CD4-positive, alpha-beta T cell treated with Interleukin-4 for 4 hours (primary cell): ENCODE measurements around the gene BZW2.
A peak's percentile ranks its signal among the peaks of the same experiment; 100 is the strongest.
"Not testable (repeated sequence)": the region's sequence is repeated elsewhere in the genome, so short reads cannot be mapped to it uniquely, and the experiment has no call there.

Experiments
- DNase-seq: peaks from one replicate; pipeline ENCODE4 v3.0.0-alpha.2; 2020

Gene BZW2

DNA sequence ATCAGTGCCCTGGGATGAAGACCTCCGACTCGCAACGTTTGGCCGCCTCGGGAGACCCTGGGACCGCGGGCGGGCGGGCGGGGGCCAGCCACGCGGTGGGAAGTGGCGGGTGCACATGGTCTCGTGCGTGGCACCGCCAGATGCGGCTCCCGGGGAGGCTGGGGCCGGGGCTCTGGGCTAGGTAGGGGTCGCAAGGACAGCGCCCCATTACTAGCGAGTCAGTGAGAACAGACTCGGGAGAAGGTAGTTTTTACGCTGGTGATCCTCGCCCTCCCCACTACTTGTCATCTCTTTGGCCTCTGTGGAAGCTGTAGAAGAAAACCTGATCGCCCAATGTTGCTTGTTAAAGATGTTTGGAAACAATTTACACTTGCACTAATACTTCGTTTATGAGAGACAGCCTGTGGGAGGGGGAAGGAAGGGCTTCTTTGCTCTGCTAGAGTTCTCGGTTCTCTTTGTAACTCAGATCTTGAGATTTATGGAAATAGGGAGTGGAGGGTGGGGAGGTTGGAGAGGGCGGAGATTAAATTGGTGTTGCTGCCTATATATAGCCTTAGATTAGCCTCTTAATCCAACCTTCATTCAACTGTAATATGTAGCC, 591 bp downstream of the BZW2 start:
- no peak for DNase-seq

GRCh38 chr7:16647435-16647960, 1.5 kb downstream of the BZW2 start:
- DNase-seq, result no peak

GRCh38 chr7:16648551-16648950, 2.6 kb downstream of the BZW2 start:
- DNase-seq, result no peak

DNA sequence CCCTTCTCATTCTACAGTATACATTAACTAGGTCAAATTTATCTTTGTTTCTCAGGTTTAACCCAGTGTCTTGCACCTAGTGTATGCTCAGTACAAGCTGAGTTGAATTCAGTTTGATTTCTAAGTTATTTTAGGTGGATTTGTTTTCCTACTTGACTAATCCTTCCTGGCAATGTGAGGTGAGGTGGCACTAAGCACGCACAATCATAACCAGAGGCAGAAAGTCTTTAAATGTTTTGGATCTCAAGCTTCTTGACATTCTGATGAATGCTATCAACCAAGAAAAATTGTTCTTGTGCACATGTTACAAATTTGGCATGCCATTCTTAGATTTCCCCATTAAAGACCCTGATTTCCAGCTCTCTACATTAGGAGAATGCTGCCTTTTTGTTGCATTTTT, 3.2 kb downstream of the BZW2 start:
- DNase-seq, result no peak

DNA sequence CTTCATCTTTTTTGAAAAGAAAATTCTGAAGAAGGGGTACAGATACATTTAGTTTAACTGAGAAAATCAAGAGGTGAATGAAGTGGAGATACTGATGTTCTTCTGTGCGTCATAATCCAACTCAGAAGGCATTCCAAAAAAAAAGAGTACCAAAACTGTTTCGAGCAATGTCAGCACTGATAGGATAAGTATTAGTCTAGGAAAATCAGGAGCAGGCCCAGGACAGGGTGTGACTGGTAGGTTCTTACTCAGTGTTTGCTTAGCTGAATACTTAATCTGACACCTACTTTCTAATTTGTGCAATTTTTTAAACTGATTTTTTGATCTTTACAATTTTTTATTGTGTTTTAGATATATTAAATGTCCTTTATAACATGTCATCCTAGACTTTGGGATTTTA, 4.3 kb downstream of the BZW2 start:
- no peak for DNase-seq

DNA sequence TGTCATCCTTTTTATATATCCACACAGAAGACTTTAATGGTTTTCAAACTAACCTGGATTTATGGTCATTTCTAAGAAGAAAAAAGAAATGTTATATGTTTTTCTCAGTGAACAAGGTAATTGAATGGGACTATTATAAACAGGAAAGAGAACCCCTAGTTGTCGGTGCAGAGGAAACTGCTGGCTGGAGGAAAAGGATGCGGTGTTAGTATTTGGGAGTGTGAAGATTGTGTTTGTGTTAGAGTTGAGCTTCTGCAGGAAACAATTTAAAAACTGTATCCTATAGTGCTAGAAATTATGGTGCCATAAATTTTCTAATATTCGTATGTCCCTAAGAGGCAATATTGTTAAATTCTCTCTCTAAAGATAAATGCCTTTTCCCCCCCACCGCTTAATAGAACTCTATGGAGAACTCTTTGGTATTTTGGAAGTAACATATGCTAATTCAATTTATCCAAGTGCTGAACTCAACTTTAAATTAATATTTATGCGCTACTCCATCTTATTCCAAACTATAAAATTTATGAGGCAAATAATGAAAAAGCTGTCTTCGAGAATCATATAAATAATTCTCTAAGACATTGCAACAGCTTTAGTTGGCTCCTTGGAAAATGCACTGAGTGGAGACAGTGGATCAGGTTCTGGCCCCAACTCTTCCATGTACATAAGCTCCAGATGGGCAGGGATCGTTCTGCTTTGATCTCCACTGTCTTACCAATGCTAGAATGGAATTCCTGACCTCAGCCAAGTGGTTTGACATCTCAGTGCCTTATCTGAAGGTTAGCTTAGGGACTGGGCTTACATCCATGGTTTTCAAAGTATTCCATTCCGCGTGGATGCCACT, 5.6 kb downstream of the BZW2 start:
- DNase-seq, result no peak

GRCh38 chr7:16652240-16652583, 6.2 kb downstream of the BZW2 start:
- DNase-seq, result no peak

GRCh38 chr7:16652888-16653287, 6.9 kb downstream of the BZW2 start:
- DNase-seq, result no peak

- DNase-seq, result no peak
Observed at GRCh38 chr7:16655394-16655793, 9.4 kb downstream of the BZW2 start.

GRCh38 chr7:16656141-16656540, 10.2 kb downstream of the BZW2 start:
- DNase-seq, result no peak

DNA sequence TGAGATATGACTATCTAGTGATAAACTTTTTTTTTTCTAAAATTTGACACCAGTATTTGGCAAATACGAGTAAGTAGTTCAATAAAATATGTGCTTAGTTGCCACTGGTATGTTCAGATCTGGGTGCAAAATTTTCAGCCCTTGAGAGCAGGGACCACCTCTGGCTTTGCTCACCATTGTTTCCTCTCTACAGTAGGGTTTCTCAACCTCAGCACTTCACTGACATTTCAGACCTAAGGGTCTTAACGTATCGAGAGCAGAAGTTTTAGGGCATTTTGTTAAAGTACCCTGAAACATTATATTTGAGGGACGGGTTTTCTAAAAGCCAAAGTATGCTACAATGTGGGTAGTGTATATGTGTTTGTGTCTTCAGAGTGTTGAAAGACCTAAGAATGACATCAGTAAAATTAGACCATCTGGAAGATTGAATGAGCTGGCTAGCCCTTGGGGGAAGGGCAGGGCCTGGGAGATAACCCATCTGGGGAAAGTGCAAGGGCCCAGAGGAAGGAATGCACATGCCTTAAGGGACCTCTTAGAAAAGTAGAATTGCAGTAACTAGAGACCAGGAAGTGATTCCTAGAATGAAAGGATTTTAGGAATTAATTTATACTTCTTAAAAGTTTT, 11.8 kb downstream of the BZW2 start:
- no peak for DNase-seq

DNA sequence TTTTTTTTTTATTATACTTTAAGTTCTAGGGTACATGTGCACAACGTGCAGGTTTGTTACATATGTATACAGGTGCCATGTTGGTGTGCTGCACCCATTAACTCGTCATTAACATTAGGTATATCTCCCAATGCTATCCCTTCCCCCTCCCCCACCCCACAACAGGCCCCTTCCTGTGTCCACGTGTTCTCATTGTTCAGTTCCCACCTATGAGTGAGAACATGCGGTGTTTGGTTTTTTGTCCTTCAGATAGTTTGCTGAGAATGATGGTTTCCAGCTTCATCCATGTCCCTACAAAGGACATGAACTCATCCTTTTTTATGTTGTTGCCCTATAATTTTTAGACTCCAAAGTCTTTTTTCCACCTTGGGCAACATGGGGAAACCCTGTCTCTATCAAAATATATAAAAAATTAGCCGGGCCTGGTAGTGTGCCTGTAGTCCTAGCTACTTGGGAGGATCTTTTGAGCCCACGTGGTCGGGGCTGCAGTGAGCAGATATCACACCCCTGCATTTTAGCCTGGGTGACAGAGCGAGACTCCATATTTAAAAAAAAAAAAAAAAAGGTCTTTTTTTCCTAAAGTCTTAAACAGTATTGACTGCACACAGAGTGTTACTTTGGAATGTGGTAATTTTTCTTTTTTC, 14.0 kb downstream of the BZW2 start:
- not testable (repeated sequence) for DNase-seq

DNA sequence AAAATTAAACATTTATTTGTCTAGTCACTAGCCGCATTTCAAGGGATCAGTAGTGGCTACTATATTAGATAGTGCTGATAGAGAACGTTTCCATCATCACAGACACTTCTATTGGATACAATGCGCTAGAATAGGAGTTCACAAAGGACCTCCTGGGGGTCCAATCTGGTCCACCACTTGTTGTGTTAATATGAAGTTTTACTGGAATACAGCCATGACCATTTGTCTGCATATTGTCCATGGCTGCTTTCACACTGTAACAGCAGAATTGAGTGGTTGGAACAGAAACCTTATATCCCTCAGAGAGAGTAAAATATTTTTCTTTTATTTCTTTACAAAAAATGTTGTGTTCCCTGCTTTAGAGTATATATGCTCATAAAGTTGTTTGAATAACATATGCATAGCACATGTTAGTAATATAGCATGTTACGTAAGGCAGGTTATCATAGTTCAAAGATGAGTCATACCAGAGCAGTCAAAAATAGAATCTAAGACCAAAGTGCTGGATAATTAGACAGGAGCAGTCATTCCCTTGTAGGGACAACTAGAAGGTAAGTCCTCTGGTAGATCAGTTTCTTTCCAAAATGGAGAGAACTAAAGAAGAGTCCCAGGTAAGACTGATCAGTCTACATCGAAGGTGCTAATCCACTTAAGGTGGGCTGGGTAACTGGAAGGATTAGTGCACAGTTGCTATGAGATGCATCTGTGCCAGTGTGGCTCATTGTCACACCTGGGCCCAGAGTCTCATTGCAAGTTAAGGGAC, 14.9 kb downstream of the BZW2 start:
- no peak for DNase-seq

GRCh38 chr7:16661924-16662323, 15.9 kb downstream of the BZW2 start:
- DNase-seq, result no peak

DNA sequence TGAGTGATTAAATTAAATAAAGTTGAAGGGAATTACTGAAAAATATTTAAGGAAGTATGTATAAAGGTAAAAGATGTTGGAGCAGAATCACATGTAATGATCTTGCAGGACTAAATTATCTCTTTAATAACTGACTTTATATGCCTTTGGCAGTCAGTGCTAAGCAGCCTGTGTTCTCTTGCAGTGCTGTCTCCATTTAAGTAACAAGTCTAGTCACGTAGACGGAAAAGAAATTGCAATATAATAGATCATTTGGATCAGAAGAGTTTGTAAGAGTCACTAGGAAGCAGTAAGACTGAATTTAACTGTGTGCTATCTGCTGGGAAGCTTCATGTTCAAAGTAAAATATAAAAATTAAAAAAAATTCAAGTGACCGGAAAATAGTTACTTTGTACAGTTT, 21.4 kb downstream of the BZW2 start:
- DNase-seq, result no peak

DNA sequence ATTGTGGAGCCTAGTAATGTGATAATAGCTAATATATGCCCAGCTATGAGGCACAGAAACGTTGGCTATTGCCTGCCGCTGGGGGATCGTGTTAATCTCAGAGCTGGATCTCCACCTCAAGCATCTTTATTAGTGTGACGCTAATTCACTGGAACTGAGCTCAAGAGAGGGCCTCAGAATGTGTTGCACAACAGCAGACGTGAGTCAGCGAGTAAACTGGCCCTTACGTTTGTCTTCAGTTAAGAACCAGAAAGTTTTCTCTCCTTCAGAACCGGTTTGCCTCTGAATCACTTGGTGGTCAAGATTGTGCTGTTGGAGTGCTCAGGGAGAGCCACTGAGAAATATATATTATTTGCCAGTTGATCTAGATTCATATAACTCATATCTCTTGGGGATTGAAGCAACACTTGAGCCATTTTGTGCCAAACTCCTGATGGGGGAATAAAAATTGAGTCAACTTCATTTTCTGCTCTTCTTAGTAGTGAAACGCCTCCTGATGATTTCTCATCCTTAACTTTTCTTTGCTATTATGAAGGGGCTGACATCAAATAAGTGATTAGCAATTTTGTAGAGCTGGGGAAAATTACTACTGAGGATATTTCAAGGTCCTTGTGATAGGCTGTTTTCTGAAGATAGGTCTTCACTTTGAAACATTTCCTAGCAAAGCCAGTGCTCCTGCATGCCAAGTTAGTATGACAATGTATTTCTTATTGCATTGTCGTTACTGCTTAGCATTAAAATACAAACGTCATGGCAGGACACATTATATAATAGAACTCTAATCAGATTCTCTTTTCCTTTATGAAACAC, 22.3 kb downstream of the BZW2 start:
- peak; percentile 10 for DNase-seq

DNA sequence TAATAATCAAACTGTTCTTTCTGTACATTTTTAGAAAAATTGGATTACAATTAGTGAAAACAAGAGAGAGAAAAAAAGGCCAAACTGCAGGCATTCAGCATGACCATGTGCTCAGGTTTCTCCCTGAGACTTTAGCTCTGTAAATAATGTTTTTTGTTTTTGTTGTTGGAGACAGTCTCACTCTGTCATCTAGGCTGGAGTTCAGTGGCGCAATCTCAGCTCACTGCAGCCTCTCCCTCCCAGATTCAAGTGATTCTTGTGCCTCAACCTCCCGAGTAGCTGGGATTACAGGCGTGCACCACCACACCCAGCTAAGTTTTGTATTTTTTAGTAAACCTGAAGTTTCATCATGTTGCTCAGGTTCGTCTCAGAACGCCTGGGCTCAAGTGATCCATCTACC, 23.0 kb downstream of the BZW2 start:
- no peak for DNase-seq

GRCh38 chr7:16669581-16669980, 23.6 kb downstream of the BZW2 start:
- DNase-seq, result no peak

DNA sequence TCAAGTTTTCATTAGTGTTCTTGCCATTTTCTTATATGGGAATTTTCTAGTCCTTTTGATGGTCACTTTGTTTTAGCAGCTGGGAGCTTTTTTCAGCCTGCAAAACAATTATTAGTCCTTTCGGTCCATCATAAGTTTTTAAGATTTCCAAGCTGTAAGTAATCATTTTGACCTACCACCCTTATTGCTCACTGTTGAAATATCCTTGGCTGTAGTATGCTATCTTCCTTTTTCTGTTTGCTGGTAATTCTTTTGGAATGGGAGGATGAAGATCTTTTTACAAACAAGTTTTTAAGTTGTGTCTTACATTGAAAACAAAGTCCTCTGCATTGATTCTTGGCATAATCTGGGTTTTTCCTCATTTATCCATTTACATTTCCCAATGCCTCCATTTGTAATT, 24.0 kb downstream of the BZW2 start:
- DNase-seq, result no peak

GRCh38 chr7:16670731-16671344, 24.9 kb downstream of the BZW2 start:
- DNase-seq, result no peak

DNA sequence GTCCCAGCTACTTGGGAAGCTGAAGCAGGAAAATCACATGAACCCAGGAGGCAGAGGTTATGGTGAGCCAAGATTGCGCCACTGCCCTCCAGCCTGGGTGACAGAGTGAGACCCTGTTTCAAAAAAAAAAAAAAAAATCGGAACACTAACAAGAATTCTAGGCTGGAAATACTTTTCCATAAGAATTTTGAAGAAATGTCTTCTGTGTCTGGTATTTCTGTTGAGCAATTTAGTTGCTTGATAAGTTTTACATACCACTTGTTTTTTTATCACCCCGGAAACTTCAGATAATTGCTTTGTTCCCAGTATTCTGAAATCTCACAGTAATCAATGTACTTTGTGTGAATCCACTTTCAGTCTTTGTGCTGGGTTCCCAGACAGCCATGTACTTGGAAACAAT, 25.8 kb downstream of the BZW2 start:
- no peak for DNase-seq

DNA sequence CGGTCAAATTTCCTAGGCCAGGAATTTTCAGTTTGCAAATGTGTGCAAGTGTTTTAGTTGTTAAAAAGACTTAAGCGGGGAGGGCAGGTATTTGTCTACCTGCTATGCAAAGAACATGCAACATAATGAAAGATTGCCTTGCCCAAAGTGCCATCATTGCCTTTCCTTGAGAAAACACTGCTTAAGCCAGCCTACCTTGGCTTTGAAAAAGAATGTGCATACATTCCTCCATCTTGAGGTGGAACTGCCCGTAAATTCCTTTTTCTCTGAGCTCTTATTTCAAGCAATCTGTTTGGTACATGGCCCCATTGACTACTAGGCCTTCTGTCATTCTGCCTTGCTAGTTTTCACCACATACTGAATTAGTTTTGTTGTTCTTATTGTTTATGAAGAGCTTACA, 29.3 kb downstream of the BZW2 start:
- DNase-seq, result no peak
